Neural cell (in vitro differentiated cells): ENCODE results near the gene BBS4. TPM values are rescaled to one million over a fixed set of nuclear protein-coding genes. Genes with fewer than 3 reads are reported as not detected.

Experiments
- H2AFZ ChIP-seq: fragments of 200-600, 300-800 bp; sonication (generic), shearing (Covaris generic); 2 replicates; pipeline ENCODE4 v1.6.0; 2014; ENCODE audit warnings: low read depth, mild to moderate bottlenecking, antibody characterized with exemption, low read length, moderate library complexity
- H3F3A ChIP-seq: fragments of 200-600 bp; shearing (Covaris generic); 2 replicates; pipeline ENCODE4 v1.6.1; 2016; ENCODE audit warnings: mild to moderate bottlenecking, moderate library complexity, mixed read lengths, antibody characterized with exemption, low read length; ENCODE audit not compliant: insufficient read depth, poor library complexity, severe bottlenecking
- H3K27ac ChIP-seq: fragments of 200-600, 300-800 bp; sonication (generic), shearing (Covaris generic); 2 replicates; pipeline ENCODE4 v1.5.1; 2014; ENCODE audit warnings: mild to moderate bottlenecking, low read length, moderate library complexity
- H3K27me3 ChIP-seq: fragments of 300-800, 200-600 bp; sonication (generic), shearing (Covaris generic); 2 replicates; pipeline ENCODE4 v1.6.0; 2014; ENCODE audit warnings: mild to moderate bottlenecking, low read depth, low read length, moderate library complexity; ENCODE audit not compliant: insufficient read depth
- H3K36me3 ChIP-seq: fragments of 300-800, 200-600 bp; sonication (generic), shearing (Covaris generic); 2 replicates; pipeline ENCODE4 v1.5.1; 2014; ENCODE audit warnings: mild to moderate bottlenecking, antibody characterized with exemption, low read length, moderate library complexity; ENCODE audit not compliant: insufficient read depth
- H3K4me2 ChIP-seq: fragments of 300-800, 200-600 bp; sonication (generic), shearing (Covaris generic); 2 replicates; pipeline ENCODE4 v1.6.0; 2014; ENCODE audit warnings: mild to moderate bottlenecking, low read length
- H3K4me3 ChIP-seq: fragments of 300-800, 200-600 bp; sonication (generic), shearing (Covaris generic); 2 replicates; pipeline ENCODE4 v1.5.1; 2014; ENCODE audit warnings: mild to moderate bottlenecking, low read length, moderate library complexity
- H3K79me2 ChIP-seq: fragments of 200-600 bp; shearing (Covaris generic); replicated peaks from 2 replicates; pipeline ENCODE4 v1.6.0; 2014; ENCODE audit warnings: mild to moderate bottlenecking, low read length, moderate library complexity; ENCODE audit not compliant: insufficient read depth
- H3K9ac ChIP-seq: fragments of 300-800, 200-600 bp; sonication (generic), shearing (Covaris generic); 2 replicates; pipeline ENCODE4 v1.6.1; 2016; ENCODE audit warnings: mild to moderate bottlenecking, low read length, mixed read lengths
- H3K9me2 ChIP-seq: fragments of 200-600 bp; shearing (Covaris generic); 2 replicates; pipeline ENCODE4 v1.6.1; 2016; ENCODE audit warnings: mild to moderate bottlenecking, low read length, mixed read lengths; ENCODE audit not compliant: insufficient read depth
- H3K9me3 ChIP-seq: fragments of 200-600, 300-800 bp; sonication (generic), shearing (Covaris generic); 2 replicates; pipeline ENCODE4 v1.6.1; 2016; ENCODE audit warnings: mild to moderate bottlenecking, mixed run types, low read length, moderate library complexity, mixed read lengths
- H4K20me1 ChIP-seq: fragments of 200-600 bp; shearing (Covaris generic); 2 replicates; pipeline ENCODE4 v1.6.1; 2016; ENCODE audit warnings: mild to moderate bottlenecking, mixed run types; ENCODE audit not compliant: insufficient read depth
- EP300 ChIP-seq: fragments of 450-650 bp; conservative IDR thresholded peaks from 2 replicates; pipeline ENCODE4 v1.6.1; 2014; ENCODE audit warnings: antibody characterized with exemption, mild to moderate bottlenecking, moderate library complexity; ENCODE audit not compliant: poor library complexity, severe bottlenecking
- EZH2 ChIP-seq: fragments of 200-600, 300-800 bp; shearing (Covaris generic), sonication (generic); IDR thresholded peaks from 2 replicates; pipeline ENCODE4 v1.6.1; 2014; ENCODE audit warnings: antibody characterized with exemption, low read length, borderline replicate concordance, mild to moderate bottlenecking; ENCODE audit not compliant: insufficient read depth, poor library complexity, severe bottlenecking
- MXI1 ChIP-seq: fragments of 450-650 bp; conservative IDR thresholded peaks from 2 replicates; pipeline ENCODE4 v1.6.1; 2014; ENCODE audit warnings: antibody characterized with exemption, mild to moderate bottlenecking; ENCODE audit not compliant: poor library complexity, severe bottlenecking
- POLR2AphosphoS5 ChIP-seq: IDR thresholded peaks from 2 replicates; pipeline ENCODE4 v1.6.1; 2012
- RAD21 ChIP-seq: fragments of 450-650 bp; conservative IDR thresholded peaks from 2 replicates; pipeline ENCODE4 v1.6.1; 2014; ENCODE audit warnings: antibody characterized with exemption, mild to moderate bottlenecking, moderate library complexity
- SMC3 ChIP-seq: fragments of 450-650 bp; conservative IDR thresholded peaks from 2 replicates; pipeline ENCODE4 v1.6.1; 2014; ENCODE audit warnings: antibody characterized with exemption, mild to moderate bottlenecking, moderate library complexity; ENCODE audit not compliant: poor library complexity
- TAF1 ChIP-seq: IDR thresholded peaks from 2 replicates; pipeline ENCODE4 v1.6.1; 2012; ENCODE audit warnings: low read depth
- polyA plus RNA-seq: library from polyadenylated mRNA; depleted of rRNA; stranded (reverse); fragments of >200 nt; gene quantifications from 2 replicates; pipeline ENCODE4 v1.2.3, GENCODE V29; 2014
- TF ChIP-seq, protein P1 (sequence below): IDR thresholded peaks from 2 replicates; pipeline ENCODE4 v1.6.1; 2012; ENCODE audit warnings: borderline replicate concordance
- TF ChIP-seq, protein P2 (sequence below): fragments of 450-650 bp; IDR thresholded peaks from 2 replicates; pipeline ENCODE4 v1.5.1; 2014; ENCODE audit warnings: antibody characterized with exemption, mild to moderate bottlenecking, moderate library complexity; ENCODE audit not compliant: poor library complexity, severe bottlenecking

BBS4 gene
- polyA plus RNA-seq, 1 donor from 2014 or later: 88.2 TPM

DNA sequence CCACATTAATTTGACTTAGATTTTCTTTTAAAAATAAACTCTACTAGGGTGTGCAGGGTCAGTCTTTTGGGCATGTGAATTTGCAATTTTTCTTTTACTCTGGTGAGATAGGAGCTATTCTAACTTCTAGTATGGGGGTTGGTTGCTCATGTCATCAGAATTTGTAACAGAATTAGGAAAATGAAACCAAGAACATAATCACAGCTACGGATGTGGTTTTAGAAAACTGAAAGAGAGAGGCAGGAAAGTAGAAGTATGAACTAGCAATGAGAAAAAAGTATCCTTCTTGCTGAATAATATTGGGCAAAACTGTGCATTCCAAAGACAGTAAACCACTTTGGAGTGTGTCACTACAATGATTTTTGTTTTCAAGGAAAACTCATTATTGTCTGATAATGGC, 54.2 kb downstream of the BBS4 start:
- Histone ChIP-seq H3K4me3 (no peak overlapping the region), H2AFZ (no peak overlapping the region), H3K27me3 (no peaks in the 10 kb centered on the region), H3K9ac (no peak overlapping the region), H4K20me1 (no peaks in the 10 kb centered on the region), H3K9me3 (no peaks in the 10 kb centered on the region), H3K4me2 (no peak overlapping the region), H3K79me2 (no peaks in the 10 kb centered on the region), H3F3A (no peaks in the 10 kb centered on the region), H3K27ac (no peak overlapping the region), H3K36me3 (no peaks in the 10 kb centered on the region), H3K9me2 (no peaks in the 10 kb centered on the region)
- TF ChIP-seq SMC3 (no peak), RAD21 (no peak), POLR2AphosphoS5 (no peak), EZH2 (no peak), TAF1 (no peak)
- TF ChIP-seq, protein P1, sequence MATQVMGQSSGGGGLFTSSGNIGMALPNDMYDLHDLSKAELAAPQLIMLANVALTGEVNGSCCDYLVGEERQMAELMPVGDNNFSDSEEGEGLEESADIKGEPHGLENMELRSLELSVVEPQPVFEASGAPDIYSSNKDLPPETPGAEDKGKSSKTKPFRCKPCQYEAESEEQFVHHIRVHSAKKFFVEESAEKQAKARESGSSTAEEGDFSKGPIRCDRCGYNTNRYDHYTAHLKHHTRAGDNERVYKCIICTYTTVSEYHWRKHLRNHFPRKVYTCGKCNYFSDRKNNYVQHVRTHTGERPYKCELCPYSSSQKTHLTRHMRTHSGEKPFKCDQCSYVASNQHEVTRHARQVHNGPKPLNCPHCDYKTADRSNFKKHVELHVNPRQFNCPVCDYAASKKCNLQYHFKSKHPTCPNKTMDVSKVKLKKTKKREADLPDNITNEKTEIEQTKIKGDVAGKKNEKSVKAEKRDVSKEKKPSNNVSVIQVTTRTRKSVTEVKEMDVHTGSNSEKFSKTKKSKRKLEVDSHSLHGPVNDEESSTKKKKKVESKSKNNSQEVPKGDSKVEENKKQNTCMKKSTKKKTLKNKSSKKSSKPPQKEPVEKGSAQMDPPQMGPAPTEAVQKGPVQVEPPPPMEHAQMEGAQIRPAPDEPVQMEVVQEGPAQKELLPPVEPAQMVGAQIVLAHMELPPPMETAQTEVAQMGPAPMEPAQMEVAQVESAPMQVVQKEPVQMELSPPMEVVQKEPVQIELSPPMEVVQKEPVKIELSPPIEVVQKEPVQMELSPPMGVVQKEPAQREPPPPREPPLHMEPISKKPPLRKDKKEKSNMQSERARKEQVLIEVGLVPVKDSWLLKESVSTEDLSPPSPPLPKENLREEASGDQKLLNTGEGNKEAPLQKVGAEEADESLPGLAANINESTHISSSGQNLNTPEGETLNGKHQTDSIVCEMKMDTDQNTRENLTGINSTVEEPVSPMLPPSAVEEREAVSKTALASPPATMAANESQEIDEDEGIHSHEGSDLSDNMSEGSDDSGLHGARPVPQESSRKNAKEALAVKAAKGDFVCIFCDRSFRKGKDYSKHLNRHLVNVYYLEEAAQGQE: no peak

DNA sequence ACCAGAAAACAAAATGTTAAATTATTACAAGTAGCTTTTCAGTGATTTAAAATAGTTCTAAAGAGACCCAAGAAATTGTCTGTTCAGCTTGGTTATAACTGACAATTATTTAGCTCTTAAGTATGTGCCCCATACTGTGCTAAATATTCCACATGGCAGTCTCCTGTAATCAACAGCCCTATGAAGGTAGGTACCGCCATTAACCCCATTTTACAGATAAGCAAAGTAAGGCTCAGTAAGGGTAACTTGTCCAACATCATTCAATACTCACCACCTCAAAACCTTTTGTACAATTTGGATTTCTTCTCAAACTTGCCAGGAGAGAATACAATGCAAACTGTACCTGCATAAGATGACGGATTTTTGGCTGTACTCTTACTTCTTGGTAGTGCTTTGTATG, 63.7 kb downstream of the BBS4 start:
- TF ChIP-seq POLR2AphosphoS5 (no peak), MXI1 (no peak), EP300 (no peak), TAF1 (no peak), EZH2 (no peak), SMC3 (no peak)
- TF ChIP-seq, protein P2, sequence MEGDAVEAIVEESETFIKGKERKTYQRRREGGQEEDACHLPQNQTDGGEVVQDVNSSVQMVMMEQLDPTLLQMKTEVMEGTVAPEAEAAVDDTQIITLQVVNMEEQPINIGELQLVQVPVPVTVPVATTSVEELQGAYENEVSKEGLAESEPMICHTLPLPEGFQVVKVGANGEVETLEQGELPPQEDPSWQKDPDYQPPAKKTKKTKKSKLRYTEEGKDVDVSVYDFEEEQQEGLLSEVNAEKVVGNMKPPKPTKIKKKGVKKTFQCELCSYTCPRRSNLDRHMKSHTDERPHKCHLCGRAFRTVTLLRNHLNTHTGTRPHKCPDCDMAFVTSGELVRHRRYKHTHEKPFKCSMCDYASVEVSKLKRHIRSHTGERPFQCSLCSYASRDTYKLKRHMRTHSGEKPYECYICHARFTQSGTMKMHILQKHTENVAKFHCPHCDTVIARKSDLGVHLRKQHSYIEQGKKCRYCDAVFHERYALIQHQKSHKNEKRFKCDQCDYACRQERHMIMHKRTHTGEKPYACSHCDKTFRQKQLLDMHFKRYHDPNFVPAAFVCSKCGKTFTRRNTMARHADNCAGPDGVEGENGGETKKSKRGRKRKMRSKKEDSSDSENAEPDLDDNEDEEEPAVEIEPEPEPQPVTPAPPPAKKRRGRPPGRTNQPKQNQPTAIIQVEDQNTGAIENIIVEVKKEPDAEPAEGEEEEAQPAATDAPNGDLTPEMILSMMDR: no peak
- no peaks in the 10 kb centered on the region for H3F3A ChIP-seq
- no peak overlapping the region for H3K9ac ChIP-seq
- H3K9me2 ChIP-seq: no peaks in the 10 kb centered on the region
- no peaks in the 10 kb centered on the region for H4K20me1 ChIP-seq
- H3K4me2 ChIP-seq: no peak overlapping the region
- H2AFZ ChIP-seq: no peak overlapping the region
- no peaks in the 10 kb centered on the region for H3K36me3 ChIP-seq
- H3K27ac ChIP-seq: no peak overlapping the region
- no peak overlapping the region for H3K4me3 ChIP-seq
- no peaks in the 10 kb centered on the region for H3K27me3 ChIP-seq
- no peaks in the 10 kb centered on the region for H3K9me3 ChIP-seq
- no peaks in the 10 kb centered on the region for H3K79me2 ChIP-seq
